ENCODE measurements around the gene PKNOX2. TPM values are rescaled to one million over a fixed set of nuclear protein-coding genes. Genes with fewer than 3 reads are reported as not detected.
A peak's percentile ranks its signal among the peaks of the same experiment; 100 is the strongest.

The PKNOX2 gene
- total RNA-seq, 1 donor from 2014 or later: 39.9 TPM

DNA sequence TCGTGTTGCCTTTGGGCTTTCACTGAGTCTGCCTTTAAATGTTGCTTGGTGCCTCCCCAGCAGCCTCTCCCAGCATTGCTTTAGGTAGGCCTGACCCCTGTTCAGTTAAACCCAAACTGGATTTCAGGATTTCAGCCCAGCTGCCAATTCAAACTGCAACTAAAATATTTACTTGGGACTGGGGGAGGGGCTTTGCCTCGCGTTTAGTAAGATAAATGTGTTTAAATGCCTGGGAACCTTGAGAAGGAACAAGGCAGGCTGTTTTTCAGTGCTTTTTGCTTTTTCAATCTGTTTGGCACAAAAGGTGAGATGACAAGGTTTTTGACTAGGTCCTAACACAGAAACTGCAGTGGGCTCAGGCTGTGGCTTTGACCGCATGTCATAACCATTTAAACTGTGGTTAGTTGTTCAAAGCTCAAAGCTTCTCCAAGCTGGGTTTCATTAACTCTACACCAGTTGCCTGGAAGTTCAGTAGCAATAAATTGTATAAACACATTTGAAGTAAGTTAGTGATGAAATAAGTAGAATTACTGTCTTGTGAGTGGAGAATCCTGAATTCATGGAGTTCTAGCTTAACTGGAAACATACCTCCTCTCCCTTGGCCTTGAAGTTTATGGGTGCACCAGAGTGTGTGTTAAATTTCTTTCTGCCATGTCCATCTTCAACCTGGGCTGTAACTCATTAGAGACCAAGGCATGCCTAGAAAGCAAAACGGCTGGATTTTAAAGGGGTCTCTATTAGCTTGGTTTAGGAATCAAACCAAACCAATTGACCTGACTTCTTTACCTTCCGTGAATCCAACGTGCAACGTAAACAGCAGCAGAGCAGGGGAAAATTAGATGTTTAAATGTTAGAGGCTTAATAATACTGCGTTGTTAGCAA, 3.6 kb downstream of the PKNOX2 start:
- no peaks in the 10 kb centered on the region for H3K36me3 Mint-ChIP-seq (ENCODE audit: insufficient read depth)
- peak overlapping the region; percentile 98 for H3K27ac Mint-ChIP-seq
- TF ChIP-seq, protein P1, sequence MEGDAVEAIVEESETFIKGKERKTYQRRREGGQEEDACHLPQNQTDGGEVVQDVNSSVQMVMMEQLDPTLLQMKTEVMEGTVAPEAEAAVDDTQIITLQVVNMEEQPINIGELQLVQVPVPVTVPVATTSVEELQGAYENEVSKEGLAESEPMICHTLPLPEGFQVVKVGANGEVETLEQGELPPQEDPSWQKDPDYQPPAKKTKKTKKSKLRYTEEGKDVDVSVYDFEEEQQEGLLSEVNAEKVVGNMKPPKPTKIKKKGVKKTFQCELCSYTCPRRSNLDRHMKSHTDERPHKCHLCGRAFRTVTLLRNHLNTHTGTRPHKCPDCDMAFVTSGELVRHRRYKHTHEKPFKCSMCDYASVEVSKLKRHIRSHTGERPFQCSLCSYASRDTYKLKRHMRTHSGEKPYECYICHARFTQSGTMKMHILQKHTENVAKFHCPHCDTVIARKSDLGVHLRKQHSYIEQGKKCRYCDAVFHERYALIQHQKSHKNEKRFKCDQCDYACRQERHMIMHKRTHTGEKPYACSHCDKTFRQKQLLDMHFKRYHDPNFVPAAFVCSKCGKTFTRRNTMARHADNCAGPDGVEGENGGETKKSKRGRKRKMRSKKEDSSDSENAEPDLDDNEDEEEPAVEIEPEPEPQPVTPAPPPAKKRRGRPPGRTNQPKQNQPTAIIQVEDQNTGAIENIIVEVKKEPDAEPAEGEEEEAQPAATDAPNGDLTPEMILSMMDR (IDR thresholded peaks at IDR 0.05; ENCODE audit: unreplicated experiment): no peak
- no peaks in the 10 kb centered on the region for H3K27me3 Mint-ChIP-seq
- H3K4me1 Mint-ChIP-seq (ENCODE audit: low read depth): peaks cover 65% of the 10 kb centered on the region
- DNase-seq (ENCODE audit: low spot score, unreplicated experiment): no peak
- peak overlapping the region; percentile 99 for H3K4me3 Mint-ChIP-seq (ENCODE audit: low read depth)
- H3K9me3 Mint-ChIP-seq (ENCODE audit: low read depth): no peaks in the 10 kb centered on the region

DNA sequence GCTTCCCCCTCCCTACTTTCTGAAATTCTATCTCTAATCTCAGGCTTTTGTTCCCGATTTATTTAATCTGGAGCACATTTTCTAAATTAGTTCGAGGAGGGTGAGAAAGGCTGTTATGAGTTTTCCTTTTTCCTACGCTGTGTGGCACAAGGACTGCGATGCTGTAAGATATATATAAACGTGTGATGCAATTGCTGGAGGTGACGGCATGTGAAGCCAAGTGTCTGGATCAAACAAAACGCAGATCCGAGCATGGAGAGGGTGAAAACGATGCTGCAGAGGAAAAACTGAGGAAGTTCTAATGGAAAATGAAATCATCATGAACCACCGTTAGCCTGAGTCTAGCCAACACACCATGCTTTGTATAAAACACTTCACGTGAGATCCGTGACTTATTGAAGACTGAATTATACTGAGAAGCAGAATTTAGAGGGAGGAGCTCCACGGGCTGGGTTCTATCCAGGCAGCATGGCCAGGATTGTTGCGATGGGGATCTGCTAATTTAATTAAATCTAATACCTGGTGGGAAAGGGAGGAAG, 4.4 kb downstream of the PKNOX2 start:
- H3K4me1 Mint-ChIP-seq (ENCODE audit: low read depth): peaks cover 61% of the 10 kb centered on the region
- peak overlapping the region; percentile 98 for H3K27ac Mint-ChIP-seq

DNA sequence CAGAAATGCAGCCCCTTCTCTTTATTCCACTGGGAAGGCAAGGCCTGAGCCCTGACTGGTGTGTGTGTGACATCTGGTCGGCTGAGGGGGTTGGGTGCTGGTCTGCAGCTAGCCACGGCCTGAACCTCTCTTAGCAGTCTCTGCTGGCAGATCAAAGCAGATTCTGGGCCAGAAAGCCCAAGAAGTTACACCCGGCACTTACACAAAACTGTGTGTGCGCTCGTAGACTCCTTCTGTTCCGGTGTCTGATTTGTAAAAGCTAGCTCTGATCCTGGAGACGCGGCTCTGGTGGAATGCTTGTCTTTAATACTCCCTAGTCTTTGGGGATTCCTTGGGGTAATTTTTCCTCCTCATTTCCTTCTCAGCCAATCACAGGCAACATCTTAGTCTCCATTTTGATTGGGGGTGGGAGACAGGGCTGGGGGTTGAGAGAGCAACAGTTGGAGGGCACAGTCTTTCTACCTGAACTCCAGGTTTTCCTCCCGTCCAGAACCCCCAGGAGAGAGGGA, 5.5 kb downstream of the PKNOX2 start:
- Mint-ChIP-seq H3K36me3 (ENCODE audit: insufficient read depth) (no peaks in the 10 kb centered on the region), H3K9me3 (ENCODE audit: low read depth) (no peaks in the 10 kb centered on the region), H3K27ac (peak overlapping the region; percentile 98), H3K4me3 (ENCODE audit: low read depth) (peak overlapping the region; percentile 35), H3K27me3 (no peaks in the 10 kb centered on the region), H3K4me1 (ENCODE audit: low read depth) (peaks cover 58% of the 10 kb centered on the region)
- TF ChIP-seq, protein P1 (IDR thresholded peaks at IDR 0.05; ENCODE audit: unreplicated experiment): no peak
- DNase-seq (ENCODE audit: low spot score, unreplicated experiment): no peak

More for the DNA sequence above, 4.4 kb downstream of the PKNOX2 start:
- peak overlapping the region; percentile 20 for H3K4me3 Mint-ChIP-seq (ENCODE audit: low read depth)
- H3K9me3 Mint-ChIP-seq (ENCODE audit: low read depth): no peaks in the 10 kb centered on the region
- DNase-seq (ENCODE audit: low spot score, unreplicated experiment): no peak
- no peaks in the 10 kb centered on the region for H3K27me3 Mint-ChIP-seq
- H3K36me3 Mint-ChIP-seq (ENCODE audit: insufficient read depth): no peaks in the 10 kb centered on the region
- TF ChIP-seq, protein P1 (IDR thresholded peaks at IDR 0.05; ENCODE audit: unreplicated experiment): no peak

DNA sequence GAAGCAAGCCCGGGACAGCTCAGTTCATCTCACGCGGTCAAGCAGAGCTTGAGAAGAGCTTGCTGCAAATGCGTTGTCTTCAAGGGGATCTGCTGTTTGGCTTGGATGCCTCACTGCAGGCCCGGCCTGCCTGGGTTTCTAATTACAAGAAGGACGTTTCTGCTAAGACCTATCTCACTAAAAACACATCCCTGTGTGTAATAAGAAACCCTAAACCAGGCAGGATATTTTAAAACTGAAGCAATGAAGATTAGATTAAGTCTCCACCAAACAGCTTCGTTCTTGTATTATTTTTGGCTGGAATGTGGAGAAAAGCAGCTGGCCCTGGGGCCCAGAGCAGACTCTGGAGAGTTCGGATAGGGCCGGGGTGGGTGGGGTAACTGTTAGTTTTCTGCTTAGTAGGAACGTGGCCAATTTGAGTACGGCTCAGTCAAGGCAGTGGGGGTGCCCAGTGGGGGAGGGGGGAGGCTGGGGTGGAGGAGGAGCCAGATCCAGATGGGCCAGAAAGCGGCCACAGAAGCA, 6.0 kb downstream of the PKNOX2 start:
- no peaks in the 10 kb centered on the region for H3K9me3 Mint-ChIP-seq (ENCODE audit: low read depth)
- TF ChIP-seq, protein P1 (IDR thresholded peaks at IDR 0.05; ENCODE audit: unreplicated experiment): no peak
- H3K27me3 Mint-ChIP-seq: no peaks in the 10 kb centered on the region
- no peaks in the 10 kb centered on the region for H3K36me3 Mint-ChIP-seq (ENCODE audit: insufficient read depth)
- H3K4me1 Mint-ChIP-seq (ENCODE audit: low read depth): peaks cover 58% of the 10 kb centered on the region
- H3K4me3 Mint-ChIP-seq (ENCODE audit: low read depth): peak overlapping the region; percentile 35
- DNase-seq (ENCODE audit: low spot score, unreplicated experiment): no peak
- peak overlapping the region; percentile 98 for H3K27ac Mint-ChIP-seq

DNA sequence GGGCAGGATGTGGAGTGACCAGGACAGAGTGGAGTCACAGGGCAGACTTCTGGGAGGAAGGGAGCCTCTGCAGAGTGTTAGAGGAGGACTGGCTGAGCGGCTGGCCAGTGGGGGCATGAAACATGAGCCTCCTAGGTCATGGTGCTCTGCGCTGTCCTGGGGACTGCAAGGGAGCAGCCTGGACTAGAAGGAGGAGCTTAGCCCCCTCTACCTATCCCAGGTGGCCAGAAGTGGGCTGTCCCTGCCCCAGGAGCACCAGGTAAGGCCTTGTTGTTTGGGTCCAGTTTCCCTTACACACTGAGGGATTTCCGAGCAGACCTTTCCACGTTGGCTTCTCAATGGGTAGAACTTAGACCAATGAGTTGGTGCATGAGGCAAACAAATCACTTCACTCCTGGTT, 7.4 kb downstream of the PKNOX2 start:
- no peak overlapping the region for H3K27ac Mint-ChIP-seq
- no peak overlapping the region for H3K4me3 Mint-ChIP-seq (ENCODE audit: low read depth)
- H3K27me3 Mint-ChIP-seq: no peaks in the 10 kb centered on the region
- no peaks in the 10 kb centered on the region for H3K36me3 Mint-ChIP-seq (ENCODE audit: insufficient read depth)
- H3K9me3 Mint-ChIP-seq (ENCODE audit: low read depth): no peaks in the 10 kb centered on the region
- TF ChIP-seq, protein P1 (IDR thresholded peaks at IDR 0.05; ENCODE audit: unreplicated experiment): no peak
- DNase-seq (ENCODE audit: low spot score, unreplicated experiment): no peak
- peaks cover 54% of the 10 kb centered on the region for H3K4me1 Mint-ChIP-seq (ENCODE audit: low read depth)

Data from progenitor cell of endocrine pancreas (in vitro differentiated cells).